GM21360 (cell line): ENCODE data around the gene LRRC26.

Source experiments
- ATAC-seq: cut with Tn5 transposase; IDR thresholded peaks from one replicate; pipeline ENCODE4 v1.9.1; 2021; ENCODE audit warnings: mild to moderate bottlenecking, moderate library complexity; ENCODE audit not compliant: unreplicated experiment

LRRC26 gene

DNA sequence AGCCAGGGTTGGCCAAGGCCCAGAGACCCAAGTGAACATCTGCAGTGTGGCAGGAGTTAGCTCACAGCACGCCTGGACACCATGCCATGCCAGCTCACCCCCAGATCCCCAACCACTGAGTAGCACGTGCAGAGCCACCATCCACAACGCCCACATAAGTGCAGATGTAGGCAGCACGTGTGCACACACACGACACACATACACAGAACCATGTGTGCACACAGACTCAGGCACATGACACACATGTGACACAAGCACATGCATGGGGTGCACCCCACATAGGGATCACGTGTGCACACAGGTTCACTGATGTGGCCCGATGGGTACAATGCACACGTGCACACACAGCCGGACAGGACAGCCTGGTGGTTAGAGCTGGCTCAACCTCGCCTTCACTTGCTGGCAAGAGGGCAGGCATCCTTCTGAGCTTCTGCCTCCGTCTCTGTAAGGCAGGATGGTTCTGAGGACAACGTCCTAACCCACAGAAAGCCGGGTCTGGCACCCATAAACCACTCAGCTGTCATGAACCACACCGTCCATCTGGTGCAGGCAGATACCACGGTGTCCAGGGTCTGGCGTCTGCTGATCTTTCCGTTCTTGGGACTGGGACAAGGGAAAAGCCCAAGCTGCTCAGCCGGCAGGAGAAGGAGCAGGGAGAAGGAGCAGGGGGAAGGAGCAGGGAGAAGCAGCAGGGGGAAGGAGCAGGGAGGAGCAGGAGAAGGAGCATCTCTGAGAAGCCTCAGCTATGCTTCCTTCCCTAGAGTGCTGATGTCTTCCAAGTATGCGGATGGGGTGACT, 12.0 kb downstream of the LRRC26 start:
- ATAC-seq = no peak

DNA sequence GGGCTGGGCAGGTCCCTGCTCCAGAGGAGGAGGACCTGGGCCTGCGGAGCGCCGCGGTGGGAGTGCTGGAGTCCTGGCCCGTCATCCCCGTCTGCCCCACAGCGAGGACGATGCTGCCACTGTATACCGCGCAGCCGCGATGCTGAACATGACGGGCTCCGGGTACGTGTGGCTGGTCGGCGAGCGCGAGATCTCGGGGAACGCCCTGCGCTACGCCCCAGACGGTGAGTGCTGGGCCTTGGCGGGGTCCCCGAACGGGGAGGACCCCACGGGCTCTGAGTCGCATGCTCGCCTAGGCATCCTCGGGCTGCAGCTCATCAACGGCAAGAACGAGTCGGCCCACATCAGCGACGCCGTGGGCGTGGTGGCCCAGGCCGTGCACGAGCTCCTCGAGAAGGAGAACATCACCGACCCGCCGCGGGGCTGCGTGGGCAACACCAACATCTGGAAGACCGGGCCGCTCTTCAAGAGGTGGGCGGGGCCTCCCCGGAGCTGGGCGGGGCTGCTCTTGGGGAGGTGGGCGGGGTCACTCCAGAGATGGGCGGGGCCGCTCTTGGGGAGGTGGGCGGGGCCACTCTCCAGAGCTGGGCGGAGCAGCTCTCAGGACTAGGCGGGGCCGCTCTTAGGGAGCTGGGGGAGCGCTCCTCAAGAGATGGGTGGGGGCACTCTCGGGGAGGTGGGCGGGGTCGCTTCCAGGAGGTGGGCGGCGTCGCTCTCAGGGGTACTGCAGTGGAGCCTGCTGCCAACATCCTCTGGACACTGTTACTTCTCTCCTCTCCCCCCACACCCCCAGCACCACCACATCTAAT, 13.1 kb downstream of the LRRC26 start:
- ATAC-seq = no peak

DNA sequence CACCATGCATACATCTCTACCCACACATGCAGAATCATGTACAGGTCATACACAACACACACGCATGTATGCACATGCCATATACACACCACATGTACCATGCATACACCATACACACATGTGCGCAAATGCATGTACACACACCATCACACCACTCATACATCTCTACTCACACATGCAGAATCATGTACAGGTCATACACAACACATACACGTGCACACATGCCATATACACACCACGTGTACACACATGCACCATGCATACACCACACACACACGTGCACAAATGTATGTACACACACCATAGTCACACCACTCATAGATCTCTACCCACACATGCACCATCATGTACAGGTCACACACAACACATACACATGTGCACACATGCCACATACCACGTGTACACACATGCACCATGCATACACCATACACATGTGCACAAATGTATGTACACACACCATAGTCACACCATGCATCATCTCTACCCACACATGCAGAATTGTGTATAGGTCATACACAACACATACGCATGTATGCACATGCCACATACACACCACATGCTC, 16.9 kb downstream of the LRRC26 start:
- ATAC-seq = no peak

DNA sequence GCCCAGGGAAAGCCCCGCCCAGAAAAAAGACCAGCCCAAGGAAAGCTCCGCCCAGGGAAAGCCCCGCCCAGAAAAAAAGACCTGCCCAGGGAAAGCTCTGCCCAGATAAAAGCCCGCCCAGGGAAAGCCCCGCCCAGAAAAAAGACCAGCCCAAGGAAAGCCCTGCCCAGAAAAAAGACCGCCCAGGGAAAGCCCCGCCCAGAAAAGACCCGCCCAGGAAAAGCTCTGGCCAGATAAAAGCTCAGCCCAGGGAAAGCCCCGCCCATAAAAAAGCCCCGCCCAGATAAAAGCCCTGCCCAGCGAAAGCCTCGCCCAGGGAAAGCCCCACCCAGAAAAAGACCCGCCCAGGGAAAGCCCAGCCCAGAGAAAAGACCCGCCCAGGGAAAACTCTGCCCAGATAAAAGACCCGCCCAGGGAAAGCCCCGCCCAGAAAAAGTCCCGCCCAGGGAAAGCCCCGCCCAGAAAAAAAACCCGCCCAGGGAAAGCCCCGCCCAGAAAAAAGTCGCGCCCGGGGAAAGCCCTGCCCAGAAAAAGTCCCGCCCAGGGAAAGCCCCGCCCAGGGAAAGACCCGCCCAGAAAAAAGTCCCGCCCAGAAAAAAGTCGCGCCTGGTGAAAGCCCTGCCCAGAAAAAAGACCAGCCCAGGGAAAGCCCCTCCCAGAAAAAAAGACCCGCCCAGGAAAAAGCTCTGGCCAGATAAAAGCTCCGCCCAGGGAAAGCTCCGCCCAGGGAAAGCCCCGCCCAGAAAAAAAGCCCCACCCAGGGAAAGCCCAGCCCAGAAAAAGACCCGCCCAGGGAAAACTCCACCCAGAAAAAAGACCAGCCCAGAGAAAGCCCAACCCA, 19.0 kb downstream of the LRRC26 start:
- peak; percentile 41 for ATAC-seq

DNA sequence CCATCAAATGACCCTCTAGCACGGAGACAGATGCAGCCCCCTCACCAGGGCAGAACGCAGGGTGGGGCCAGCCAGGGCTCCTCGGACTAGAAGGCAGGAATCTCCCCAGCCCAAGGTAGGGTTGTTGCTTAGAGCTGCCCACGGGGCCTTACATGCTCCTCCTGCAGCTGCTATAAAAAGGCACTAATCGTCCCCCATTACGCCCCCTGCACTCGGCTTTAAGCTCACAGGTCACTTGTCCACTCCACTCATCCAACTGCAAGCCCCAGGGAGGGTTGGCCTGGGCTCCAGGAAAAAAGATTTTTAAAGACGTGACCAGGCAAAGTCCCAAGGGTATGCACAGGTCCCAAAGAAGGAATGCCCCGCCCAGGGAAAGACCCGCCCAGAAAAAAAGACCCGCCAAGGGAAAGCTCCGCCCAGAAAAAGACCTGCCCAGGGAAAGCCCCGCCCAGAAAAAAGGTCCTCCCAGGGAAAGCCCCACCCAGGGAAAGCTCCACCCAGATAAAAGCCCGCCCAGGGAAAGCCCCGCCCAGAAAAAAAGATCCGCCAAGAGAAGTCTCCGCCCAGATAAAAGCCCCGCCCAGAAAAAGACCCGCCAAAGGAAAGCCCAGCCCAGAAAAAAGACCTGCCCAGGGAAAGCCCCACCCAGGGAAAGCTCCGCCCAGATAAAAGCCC, 19.8 kb downstream of the LRRC26 start:
- peak; percentile 20 for ATAC-seq

- ATAC-seq = no peak
These were observed 20.5 kb downstream of the LRRC26 start for GRCh38 chr9:137149363-137149762.

- ATAC-seq = no peak
These were observed 21.2 kb downstream of the LRRC26 start for GRCh38 chr9:137148661-137149060.

DNA sequence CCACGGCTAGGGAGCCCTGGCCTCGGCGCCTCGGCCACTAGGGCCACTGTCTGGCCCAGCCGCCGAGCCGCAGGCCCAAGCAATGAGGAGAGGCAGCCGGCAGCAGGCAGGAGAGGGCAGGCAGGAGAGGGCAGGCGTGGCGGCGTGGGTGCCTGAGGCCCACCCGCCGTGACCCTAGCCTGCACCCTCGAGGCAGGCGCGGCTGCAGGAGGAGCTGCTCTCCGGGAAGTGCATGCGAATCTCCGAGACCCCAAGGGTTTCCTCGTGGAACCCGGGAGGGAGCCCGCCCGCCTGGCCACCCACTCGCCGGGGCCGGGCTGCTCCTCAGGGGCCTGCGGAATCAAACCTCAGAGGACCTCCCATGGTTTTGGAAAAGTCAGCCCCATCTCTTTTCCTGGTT, 21.6 kb downstream of the LRRC26 start:
- no peak for ATAC-seq

DNA sequence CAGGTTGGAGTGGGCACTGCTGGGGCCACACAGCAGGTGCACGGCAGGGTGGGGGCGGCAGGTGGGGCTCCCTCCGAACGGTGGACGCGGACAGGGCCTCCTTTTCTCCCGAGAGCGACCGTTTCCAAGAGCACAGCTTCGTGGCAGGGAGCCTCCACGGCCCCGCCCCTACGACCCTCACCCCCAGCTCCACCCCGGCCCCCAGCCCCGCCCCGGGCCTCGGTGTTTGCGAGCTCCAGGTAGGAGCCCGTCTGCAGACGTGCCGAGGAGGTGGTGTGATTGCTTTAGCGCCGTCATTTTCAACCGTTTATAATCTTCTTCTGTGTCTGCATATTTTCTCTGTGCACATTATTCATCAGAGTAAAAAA, 22.1 kb downstream of the LRRC26 start:
- ATAC-seq = no peak

- no peak for ATAC-seq
These were observed 22.6 kb downstream of the LRRC26 start for GRCh38 chr9:137147091-137147792.

DNA sequence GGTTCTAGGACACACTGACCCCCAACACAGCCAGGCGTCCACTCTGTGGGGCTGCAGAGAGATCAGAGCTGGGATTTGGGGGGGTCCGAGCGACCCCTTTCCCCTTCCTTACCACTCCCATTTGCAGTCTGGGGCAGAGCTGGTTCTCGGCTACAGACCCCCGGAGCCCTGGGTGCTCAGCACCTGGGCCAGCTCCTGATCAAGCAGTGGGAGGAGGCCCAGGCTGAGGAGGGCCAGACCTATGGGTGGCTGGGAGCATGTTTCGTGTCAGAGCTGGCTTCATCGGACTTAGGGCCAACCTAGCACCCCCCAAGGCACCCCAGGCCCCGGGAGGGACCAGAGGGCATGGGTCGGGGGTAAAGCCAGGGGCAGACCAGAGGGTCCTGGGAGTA, 23.3 kb downstream of the LRRC26 start:
- ATAC-seq = no peak

DNA sequence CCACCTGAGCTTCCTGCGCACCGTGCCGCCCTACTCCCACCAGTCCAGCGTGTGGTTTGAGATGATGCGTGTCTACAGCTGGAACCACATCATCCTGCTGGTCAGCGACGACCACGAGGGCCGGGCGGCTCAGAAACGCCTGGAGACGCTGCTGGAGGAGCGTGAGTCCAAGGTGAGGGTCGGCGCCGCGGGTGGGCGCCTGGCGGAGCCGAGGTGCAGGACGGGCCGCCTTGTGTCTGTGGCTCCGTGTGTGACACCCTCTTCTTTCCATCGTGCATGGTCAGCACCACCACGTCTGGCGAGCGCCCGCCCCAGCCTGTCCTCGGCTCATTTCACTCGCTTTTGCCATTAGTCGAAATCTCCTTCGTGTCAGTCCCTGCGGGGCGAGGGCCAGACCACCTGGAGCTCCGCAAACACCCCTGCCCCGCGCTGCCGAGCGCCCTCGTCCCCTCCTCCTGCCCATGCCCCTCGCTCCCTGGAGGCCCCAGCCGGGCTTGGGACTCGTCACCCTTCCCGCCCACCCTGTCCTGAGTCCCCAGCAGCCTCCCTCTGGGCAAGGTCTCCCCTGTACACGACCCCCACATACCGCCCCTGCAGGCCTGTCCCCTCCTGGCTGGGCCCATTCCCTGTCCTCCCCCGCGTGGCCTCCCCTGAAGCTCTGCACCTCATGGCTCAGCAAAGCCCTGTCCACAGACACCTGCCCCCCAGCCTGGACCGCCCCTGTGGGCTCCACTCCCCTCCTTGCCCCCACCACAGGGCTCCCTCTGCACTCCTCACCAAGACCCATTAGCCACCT, 23.9 kb downstream of the LRRC26 start:
- no peak for ATAC-seq

GRCh38 chr9:137143459-137143858, 26.4 kb downstream of the LRRC26 start:
- no peak for ATAC-seq

GRCh38 chr9:137141976-137142936, 27.6 kb downstream of the LRRC26 start:
- ATAC-seq = no peak

GRCh38 chr9:137141050-137141810, 28.6 kb downstream of the LRRC26 start:
- ATAC-seq = no peak

DNA sequence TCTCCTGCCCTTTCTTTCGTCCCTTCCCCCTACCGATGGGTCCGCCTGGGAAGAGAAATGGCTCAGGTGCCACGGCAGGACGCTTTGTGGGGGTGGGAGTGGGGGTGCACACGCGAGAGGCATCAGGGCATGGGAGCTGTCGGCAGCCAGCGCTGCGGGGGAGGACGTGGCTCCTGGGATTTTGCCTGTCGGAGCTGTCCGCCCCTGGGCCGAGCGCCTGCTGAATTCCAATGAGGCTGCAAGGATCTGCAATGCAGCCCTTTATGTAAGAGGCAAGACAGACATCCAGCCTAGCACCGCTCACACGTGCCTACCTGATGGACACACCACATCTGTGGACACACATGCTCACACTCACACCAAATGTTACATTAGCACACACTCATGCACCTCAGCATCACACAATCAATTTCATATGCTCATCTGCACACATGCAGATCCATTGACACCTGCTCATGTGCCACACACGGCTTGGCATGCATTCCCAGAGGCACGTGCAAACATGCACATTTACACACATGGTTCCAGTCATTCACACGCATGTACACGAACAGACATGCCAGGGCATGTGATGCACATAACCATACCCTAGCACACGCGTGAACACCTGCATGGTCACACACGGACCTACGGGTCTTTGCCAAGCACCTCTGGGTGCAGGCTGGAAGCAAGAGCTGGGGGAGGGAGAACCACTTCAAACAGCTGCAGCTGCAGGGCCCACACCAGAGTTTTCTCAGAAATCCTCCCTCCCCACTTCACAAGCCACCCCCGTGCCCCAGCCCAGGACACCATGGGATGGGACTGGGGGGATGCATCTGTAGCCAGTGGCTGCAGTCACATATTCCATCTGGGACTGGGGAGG, 29.5 kb downstream of the LRRC26 start:
- ATAC-seq = no peak
